ENCODE data around the gene MAP3K4. TPM values are rescaled to one million over a fixed set of nuclear protein-coding genes. Genes with fewer than 3 reads are reported as not detected.

MAP3K4 gene
- total RNA-seq, 1 experiment from 2014 or later = 69.8 TPM

- Mint-ChIP-seq H3K27me3 (ENCODE audit: low read depth) (no peaks in the 10 kb centered on the region), H3K4me3 (no peak overlapping the region), H3K9me3 (peaks cover 19% of the 10 kb centered on the region), H3K4me1 (peaks cover 18% of the 10 kb centered on the region), H3K36me3 (peaks cover 18% of the 10 kb centered on the region), H3K27ac (no peak overlapping the region; the same call in 1 of the 2 replicates)
- ChIA-PET POLR2A (no interaction called here), CTCF (no interaction called here)
- TF ChIP-seq CREB1 (CRISPR knock-in tag; IDR thresholded peaks at IDR 0.05) (no peak), TEAD1 (CRISPR knock-in tag; IDR thresholded peaks at IDR 0.05) (no peak), NR3C1 (CRISPR knock-in tag; conservative IDR thresholded peaks at IDR 0.05; ENCODE audit: low read depth) (no peak), E2F4 (CRISPR knock-in tag; IDR thresholded peaks at IDR 0.05; ENCODE audit: borderline replicate concordance, low read depth) (no peak), ERG (CRISPR knock-in tag; IDR thresholded peaks at IDR 0.05) (no peak), ZNF671 (CRISPR knock-in tag; IDR thresholded peaks at IDR 0.05) (no peak), ZNF416 (CRISPR knock-in tag; IDR thresholded peaks at IDR 0.05) (no peak), MLX (CRISPR knock-in tag; IDR thresholded peaks at IDR 0.05) (no peak)
- DNase-seq (ENCODE audit: low spot score) = no peak
- ATAC-seq = no peak
These were observed 74.9 kb downstream of the MAP3K4 start for GRCh38 chr6:161066511-161066910.

GRCh38 chr6:161067749-161068148, 76.2 kb downstream of the MAP3K4 start:
- POLR2A ChIA-PET = no interaction called here

GRCh38 chr6:161068321-161068741, 76.8 kb downstream of the MAP3K4 start:
- peaks cover 19% of the 10 kb centered on the region for H3K4me1 Mint-ChIP-seq
- no peaks in the 10 kb centered on the region for H3K27me3 Mint-ChIP-seq (ENCODE audit: low read depth)
- no peak overlapping the region for H3K27ac Mint-ChIP-seq
- ATAC-seq (no peak), DNase-seq (ENCODE audit: low spot score) (no peak)
- peaks cover 18% of the 10 kb centered on the region for H3K9me3 Mint-ChIP-seq
- no peak overlapping the region for H3K4me3 Mint-ChIP-seq
- ChIA-PET POLR2A (no interaction called here), CTCF (no interaction called here)
- H3K36me3 Mint-ChIP-seq = peaks cover 21% of the 10 kb centered on the region
- TF ChIP-seq PRDM15 (CRISPR knock-in tag; IDR thresholded peaks at IDR 0.05) (no peak), SP1 (CRISPR knock-in tag; conservative IDR thresholded peaks at IDR 0.05) (no peak), ZNF263 (CRISPR knock-in tag; IDR thresholded peaks at IDR 0.05; ENCODE audit: low read depth) (no peak), GABPB1 (CRISPR knock-in tag; IDR thresholded peaks at IDR 0.05) (no peak), NFATC4 (CRISPR knock-in tag; IDR thresholded peaks at IDR 0.05) (no peak), ATF2 (CRISPR knock-in tag; IDR thresholded peaks at IDR 0.05; ENCODE audit: borderline replicate concordance, low read depth) (no peak), ZNF396 (CRISPR knock-in tag; IDR thresholded peaks at IDR 0.05; ENCODE audit: borderline replicate concordance) (no peak)

More at GRCh38 chr6:161067749-161068148, 76.2 kb downstream of the MAP3K4 start:
- ATAC-seq = no peak
- DNase-seq (ENCODE audit: low spot score) = no peak
- H3K27me3 Mint-ChIP-seq (ENCODE audit: low read depth) = no peaks in the 10 kb centered on the region
- H3K27ac Mint-ChIP-seq = no peak overlapping the region
- peaks cover 18% of the 10 kb centered on the region for H3K9me3 Mint-ChIP-seq
- CTCF ChIA-PET = no interaction called here
- no peak for TF ChIP-seq ARID4B (CRISPR knock-in tag; IDR thresholded peaks at IDR 0.05; ENCODE audit: borderline replicate concordance)
- no peak overlapping the region for H3K4me3 Mint-ChIP-seq
- peaks cover 18% of the 10 kb centered on the region for H3K36me3 Mint-ChIP-seq
- H3K4me1 Mint-ChIP-seq = peaks cover 18% of the 10 kb centered on the region

Measured in WTC11 (cell line).